ENCODE measurements around the gene MIB1.
"Not testable (repeated sequence)": the region's sequence is repeated elsewhere in the genome, so short reads cannot be mapped to it uniquely, and the experiment has no call there.

The MIB1 gene

GRCh38 chr18:21740538-21741311 lies at the start of gene MIB1:
MIB1 (plus strand) TSS chr18:21740792; CDS start chr18:21741584, 792 bp downstream.
- peak; percentile 89 for DNase-seq

DNA sequence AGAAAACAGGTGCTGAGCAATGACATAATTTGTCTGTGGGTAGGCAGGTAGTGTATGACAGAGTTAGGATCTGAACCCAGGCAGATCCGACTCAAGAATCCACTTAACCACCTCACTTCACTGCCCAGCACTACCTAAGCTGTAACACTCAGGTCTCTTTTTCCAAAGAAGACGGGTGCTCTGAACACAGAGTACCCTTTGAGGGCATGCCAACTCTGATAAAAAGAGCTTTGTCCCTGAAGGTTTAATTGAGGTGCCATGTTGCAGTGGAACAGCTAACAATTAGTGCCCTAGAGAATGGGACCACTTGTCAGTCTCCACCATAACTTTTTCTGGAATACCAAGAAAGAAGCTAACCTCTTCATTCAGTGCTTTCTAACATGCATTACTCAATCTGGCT lies 47.3 kb upstream of the MIB1 start:
- DNase-seq, result peak; percentile 8

- DNase-seq, result no peak
Observed at GRCh38 chr18:21700528-21701075, 40.0 kb upstream of the MIB1 start.

DNA sequence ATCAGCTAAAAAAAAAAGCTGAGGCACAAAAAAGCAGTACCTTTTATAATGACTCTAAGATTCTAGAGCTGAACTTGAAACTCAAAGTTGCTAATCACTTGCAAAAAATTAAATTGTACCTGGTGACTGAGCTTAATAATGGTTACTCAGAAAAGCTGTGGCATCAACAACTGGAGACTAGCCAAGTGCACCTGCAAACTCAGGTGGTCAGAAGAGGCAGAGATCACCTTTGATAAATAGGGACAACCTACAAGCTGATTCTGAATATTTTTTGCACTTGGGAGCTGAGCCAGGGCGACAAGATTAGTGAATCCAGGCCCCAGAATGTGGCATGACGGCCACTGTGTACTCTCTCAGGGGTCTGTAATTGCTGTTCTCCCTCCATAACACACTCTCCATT lies 39.0 kb upstream of the MIB1 start:
- DNase-seq, result no peak

DNA sequence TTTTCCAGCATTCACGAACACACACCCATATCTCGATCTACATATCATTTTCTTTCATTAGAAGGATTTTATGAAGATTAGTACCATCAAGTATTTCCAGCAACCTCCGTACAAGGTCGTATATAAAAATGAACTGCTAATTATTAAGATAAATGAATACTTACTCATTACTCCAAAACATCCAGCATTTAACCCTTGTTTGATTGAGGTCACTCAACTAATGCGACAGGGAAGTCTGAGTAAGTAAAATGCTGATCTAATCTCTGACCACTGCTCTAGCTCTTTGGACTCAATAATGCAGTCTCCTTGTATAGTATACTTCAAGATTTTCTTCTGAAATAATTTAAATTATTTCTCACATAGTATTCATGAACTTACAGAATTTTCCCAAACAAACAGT lies 38.0 kb upstream of the MIB1 start:
- no peak for DNase-seq

GRCh38 chr18:21703241-21703820 lies 37.3 kb upstream of the MIB1 start:
- DNase-seq, result no peak

GRCh38 chr18:21704603-21705364 lies 35.8 kb upstream of the MIB1 start, which contains the start of gene ABHD3:
ABHD3 (minus strand) TSS chr18:21704774; CDS start chr18:21704665, 109 bp downstream.
- peak; percentile 75 for DNase-seq

- no peak for DNase-seq
Observed at GRCh38 chr18:21706386-21706865, 34.2 kb upstream of the MIB1 start.

DNA sequence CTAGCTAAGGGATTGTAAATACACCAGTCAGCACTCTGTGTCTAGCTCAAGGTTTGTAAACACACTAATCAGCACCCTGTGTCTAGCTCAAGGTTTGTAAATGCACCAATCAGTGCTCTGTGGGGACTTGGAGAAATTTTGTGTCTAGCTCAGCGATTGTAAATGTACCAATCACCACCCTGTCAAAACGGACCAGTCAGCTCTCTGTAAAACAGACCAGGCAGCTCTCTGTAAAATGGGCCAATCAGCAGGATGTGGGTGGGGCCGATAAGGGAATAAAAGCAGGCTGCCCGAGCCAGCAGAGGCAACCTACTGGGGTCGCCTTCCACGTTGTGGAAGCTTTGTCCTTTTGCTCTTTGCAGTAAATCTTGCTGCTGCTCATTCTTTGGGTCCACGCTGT lies 33.5 kb upstream of the MIB1 start:
- DNase-seq, result not testable (repeated sequence)

GRCh38 chr18:21714474-21714873 lies 26.1 kb upstream of the MIB1 start:
- no peak for DNase-seq

DNA sequence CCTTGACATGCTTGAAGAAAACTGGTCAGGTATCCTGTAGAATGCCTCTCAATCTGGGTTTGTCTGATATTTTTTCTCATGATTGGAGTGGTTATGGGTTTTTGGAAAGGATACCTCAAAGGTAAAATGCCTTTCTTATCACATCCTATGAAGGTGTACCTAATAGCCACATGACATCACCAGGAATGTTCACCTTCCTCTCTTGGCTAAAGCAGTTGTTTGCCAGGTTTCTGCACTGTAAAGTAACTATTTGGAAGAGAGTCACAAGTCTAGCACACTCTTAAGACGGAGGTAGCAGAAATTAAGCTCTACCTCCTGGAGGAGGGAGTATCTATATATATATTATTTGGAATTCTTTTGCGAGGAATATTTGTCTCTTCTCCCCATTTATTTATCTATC lies 17.9 kb upstream of the MIB1 start:
- DNase-seq, result no peak

GRCh38 chr18:21725201-21725600 lies 15.4 kb upstream of the MIB1 start:
- no peak for DNase-seq

DNA sequence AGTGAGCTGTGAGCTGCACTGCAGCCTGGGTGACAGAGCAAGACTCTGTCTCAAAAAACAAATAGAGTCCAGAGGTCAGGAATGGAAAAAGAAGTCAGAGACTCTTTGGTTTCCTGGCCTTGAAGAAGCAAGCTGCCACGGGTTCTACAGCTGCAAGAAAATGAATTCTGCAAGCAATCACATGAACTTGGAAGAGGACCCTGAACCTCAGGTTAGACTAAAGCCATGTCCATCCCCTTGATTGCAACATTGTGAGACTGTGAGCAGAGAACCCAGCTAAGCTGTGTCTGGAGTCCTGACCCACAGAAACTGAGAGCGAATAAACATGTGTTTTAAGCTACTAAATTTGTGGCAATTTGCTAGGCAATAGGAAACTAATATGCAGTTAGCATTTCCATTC lies 12.9 kb upstream of the MIB1 start:
- DNase-seq, result no peak

- no peak for DNase-seq
Observed at GRCh38 chr18:21733011-21733410, 7.6 kb upstream of the MIB1 start.

DNA sequence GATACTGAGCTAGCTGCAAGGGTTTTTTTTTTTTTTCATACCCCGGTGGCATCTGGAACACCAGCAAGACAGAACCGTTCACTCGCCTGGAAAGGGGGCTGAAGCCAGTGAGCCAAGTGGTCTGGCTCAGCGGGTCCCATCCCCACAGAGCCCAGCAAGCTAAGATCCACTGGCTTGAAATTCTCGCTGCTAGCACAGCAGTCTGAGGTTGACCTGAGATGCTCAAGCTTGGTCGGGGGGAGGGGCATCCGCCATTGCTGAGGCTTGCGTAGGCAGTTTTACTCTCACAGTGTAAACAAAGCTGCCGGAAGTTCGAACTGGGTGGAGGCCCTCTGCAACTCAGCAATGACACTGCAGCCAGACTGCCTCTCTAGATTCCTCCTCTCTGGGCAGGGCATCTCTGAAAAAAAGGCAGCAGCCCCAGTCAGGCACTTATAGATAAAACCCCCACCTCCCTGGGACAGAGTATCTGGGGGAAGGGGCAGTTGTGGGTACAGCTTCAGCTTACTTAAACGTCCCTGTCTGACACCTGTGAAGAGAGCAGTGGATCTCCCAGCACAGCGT lies 5.1 kb upstream of the MIB1 start:
- DNase-seq, result peak; percentile 7

DNA sequence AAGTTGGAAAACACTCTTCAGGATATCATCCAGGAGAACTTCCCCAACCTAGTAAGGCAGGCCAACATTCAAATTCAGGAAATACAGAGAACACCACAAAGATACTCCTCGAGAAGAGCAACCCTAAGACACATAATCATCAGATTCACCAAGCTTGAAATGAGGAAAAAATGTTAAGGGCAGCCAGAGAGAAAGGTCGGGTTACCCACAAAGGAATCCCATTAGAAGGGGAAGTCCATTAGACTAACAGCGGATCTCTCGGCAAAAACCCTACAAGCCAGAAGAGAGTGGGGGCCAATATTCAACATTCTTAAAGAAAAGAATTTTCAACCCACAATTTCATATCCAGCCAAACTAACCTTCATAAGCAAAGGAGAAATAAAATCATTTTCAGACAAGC lies 3.7 kb upstream of the MIB1 start:
- not testable (repeated sequence) for DNase-seq

DNA sequence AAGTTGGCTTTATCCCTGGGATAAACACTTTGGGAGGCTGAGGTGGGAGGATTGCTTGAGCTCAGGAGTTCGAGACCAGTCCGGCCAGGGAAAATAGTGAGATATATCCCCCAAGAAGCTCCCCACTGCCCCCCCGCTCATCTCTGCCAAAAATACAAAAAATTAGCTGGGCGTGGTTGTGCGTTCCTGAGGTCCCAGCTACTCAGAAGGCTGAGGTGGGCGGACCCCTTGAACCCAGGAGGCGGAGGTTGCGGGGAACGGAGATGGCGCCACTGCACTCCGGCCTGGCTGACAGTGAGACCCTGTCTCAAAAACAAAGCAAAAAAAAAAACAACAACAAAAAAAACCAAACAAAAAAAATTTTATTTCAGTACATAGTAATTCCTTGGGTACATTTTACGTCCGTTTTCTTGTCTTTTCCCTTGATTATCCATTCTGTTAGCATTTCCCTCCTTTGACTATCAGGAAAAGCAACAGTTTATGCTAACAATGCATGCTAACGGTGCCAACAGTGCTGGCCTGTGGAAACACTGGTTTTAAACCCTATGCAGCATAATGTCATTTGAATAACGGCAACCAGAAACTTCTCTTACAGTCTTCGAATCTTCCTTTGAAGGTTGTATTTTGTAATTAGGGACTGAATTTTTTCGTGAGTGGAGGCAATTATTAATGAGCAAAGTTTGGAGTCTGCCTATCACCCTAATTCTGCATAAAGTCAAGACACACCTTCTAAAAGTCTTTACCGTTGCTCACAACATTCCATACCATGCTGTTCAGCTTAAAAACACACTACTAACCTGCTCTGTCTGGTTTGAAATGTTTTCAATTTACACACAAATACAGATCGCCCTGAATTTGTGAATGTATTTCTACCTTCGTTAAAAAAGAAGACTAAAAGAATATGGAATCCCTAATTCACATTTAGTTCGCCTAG lies 721 bp upstream of the MIB1 start:
- no peak for DNase-seq

DNA sequence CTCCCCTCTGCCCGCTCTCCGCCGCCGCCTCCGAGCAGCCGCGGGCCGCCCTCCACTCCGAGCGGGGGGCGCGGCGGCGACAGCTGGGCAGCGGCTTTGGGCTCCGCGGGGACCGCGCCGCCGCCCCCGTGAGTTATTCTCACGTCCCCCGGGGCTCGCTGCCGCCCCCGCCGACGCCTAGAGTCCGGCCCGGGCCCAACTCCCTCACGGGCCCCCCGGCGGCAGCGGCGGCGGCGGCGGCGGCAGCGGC lies 645 bp downstream of the MIB1 start:
- no peak for DNase-seq

DNA sequence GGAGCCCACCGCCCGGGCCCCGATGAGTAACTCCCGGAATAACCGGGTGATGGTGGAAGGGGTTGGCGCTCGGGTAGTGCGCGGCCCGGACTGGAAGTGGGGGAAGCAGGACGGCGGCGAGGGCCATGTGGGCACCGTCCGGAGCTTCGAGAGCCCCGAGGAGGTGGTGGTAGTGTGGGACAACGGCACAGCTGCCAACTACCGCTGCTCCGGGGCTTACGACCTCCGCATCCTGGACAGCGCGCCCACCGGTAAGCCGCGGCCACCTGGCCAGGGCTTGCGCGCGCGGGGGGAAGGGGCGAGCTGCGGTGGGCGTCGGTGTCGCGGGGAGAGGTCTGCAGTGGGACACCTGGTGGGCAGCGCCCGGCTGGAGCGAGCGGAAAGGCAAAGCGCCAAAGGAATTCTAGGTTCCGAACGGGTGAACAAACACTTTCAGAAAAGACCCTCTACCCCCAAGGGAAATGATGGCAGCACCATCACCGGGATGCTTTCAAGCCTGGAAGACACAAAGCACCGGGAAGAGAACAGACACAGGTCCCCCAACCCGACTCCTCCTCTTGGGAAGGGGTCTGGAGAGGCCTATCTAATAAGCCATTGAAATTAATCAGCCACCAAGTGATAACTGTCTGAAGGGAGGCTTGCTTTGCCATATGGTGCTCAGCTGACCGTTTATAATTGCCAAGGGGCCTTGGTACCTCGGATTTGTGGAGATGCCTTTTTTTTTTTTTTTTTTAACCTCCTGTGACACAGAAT lies 1.1 kb downstream of the MIB1 start:
- DNase-seq, result no peak

- no peak for DNase-seq
Observed at GRCh38 chr18:21742315-21742687, 1.7 kb downstream of the MIB1 start.

DNA sequence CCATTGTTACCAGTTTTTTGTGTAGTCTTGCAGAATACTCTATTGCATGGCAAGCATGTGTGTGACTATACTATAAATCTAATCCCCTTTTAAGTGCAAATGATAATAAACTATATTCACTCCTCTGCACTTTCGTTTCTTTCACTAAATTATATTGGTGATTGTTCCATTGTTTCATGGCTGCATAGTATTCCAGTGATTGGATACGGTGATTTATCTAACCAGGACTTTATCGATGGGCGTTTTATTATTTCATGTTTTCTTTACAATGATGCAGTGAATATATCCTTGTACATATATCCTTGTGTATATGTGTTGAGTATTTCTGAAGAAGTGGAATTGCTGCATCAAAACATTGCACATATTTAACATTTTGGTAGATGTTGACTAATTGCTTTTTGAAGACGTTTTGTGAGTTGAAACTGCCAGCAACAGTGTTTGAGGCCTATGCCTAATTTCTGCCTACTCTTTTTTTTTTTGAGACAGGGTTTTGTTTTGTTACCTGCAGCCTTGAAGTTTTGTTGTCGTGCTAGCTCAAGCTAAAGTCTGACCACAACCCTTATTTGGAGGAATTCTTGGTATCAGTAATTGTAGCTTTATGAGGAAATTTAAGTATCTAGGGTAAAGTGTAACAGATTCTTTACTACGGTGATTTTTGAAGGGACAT lies 2.7 kb downstream of the MIB1 start:
- DNase-seq, result no peak
